RPMI7951 (cell line): ENCODE results near the gene CDH3. TPM values are rescaled to one million over a fixed set of nuclear protein-coding genes. Genes with fewer than 3 reads are reported as not detected.
A peak's percentile ranks its signal among the peaks of the same experiment; 100 is the strongest.

Source experiments
- DNase-seq: peaks from one replicate; pipeline ENCODE4 v3.0.0-alpha.2; 2012; ENCODE audit warnings: low read depth
- total RNA-seq: library from RNA; depleted of rRNA; stranded (reverse); fragments of >200 nt; shearing (Covaris generic); gene quantifications from 2 replicates; pipeline ENCODE4 v1.2.3, GENCODE V29; 2014

The CDH3 gene
- total RNA-seq, 1 experiment from 2014 or later: 0.24 TPM

DNA sequence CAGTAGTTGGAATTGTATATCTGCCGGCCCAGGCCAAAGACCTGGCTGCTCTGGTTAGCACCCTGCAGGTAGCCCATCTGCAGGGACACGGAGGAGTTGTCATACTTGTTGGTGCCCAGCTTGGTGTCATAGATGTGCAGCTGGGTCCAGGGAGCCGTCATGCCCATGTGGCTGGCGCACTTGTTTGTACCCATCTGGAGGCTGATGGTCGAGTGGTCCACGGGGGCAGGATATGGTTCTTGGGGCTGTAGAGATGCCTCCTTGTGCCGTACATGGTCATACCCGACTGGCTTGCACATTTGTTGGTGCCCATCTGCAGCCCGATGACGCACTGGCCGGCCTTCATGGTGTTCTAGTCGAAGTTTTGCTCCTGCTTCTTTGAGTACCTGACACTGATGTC lies 6.0 kb downstream of the CDH3 start:
- no peak for DNase-seq

DNA sequence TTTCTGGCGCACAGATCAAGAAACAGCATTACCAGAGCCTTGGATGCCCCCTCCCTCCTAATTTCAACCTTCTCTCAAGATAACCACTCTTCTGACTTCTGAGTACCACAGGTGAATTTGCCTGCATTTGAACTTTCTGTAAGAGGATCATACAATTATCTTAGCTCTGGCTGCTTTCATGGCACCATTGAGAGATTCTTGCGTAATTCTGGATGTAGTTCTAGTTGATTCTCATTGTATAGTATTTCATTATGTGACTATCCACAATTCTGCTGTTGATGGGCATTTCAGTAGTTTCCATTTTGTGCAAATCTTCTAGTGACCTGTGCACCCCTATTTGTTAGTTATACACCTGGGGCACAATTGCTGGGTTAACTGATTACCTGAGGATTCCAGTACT lies 7.5 kb downstream of the CDH3 start:
- DNase-seq: no peak

DNA sequence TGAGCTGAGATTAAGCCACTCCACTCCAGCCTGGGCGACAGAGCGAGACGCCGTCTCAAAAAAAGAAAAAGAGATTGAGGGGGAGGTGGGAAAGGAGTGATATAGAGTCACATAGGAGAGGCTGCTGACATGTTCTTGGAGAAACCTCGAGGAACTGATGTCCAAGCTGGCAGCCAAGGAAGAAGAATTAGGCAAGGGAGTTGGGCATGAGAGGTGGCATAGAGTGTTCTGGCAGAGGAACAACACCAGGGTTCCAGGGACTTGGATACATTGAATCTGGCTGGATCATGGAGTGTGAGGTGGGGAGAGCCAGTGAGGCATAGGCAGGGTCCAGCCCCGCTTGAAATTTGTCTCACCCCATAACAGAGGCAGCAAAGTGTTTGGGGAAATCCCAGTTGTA lies 10.7 kb downstream of the CDH3 start:
- no peak for DNase-seq

DNA sequence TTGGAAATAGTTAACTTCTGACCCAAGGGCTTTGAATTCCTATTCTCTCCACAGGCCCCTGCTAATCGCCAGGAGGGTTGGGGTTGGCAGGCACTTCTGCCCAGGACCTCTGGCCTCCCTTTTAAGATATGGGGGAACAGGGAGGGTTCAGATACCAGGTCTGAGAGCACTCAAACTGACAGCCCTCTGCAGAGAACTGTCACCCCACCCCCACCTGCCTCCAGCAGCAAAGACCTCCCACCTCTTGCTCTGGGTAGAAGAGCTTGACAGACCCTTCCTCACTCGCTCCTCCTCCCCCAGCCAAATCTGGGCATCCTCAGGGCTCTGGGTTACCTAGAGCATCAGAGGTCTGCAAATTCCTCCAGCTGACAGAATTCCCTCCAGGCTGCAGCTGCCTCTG lies 11.6 kb downstream of the CDH3 start:
- no peak for DNase-seq

DNA sequence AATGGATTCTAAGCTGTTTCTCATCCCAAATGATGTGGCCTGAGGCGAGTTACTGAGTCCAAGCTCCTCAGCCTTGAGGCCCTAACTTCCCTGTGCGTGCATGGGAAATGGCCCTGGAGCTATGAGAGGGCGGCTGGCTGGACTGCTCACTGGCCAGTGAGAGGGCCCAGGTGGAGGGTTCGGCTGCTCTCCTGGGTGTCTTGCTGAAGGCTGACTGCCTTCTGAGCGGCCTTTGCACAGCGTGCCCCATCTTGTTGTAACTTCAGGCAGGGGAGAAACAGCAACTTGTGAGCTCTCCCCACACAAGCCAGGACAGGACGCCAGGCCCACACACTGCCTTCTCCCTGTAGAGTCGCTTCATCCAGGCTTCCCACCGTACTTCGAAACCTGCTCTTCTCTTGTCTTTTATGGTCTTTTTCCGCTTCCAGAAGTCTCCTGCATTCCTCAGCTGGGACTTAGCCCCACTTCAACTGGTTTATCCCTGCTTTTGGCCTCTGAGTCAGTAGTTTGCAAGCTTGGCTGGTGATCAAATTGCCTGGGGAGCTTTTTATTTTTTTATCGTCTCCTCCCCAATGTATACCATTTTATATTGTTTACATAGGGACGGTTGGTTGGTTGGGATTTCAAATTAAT lies 13.3 kb downstream of the CDH3 start:
- DNase-seq: peak; percentile 93

DNA sequence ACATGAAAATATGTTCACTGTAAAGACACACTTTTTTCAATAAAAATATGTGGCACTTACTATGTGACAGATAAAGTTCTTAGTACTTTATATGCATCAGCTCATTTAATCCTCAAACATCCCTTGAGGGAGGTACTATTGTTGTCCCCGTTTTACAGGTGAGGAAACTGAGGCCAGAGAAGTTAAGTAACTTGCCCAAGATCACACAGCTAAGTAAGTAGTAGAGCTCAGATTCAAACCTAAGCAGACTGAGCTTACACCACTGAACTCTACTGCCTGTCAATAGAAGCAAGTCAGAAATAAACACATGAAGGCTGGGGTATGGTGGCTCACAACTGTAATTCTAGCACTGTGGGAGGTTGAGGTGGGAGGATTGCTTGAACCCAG lies 13.9 kb downstream of the CDH3 start:
- no peak for DNase-seq

DNA sequence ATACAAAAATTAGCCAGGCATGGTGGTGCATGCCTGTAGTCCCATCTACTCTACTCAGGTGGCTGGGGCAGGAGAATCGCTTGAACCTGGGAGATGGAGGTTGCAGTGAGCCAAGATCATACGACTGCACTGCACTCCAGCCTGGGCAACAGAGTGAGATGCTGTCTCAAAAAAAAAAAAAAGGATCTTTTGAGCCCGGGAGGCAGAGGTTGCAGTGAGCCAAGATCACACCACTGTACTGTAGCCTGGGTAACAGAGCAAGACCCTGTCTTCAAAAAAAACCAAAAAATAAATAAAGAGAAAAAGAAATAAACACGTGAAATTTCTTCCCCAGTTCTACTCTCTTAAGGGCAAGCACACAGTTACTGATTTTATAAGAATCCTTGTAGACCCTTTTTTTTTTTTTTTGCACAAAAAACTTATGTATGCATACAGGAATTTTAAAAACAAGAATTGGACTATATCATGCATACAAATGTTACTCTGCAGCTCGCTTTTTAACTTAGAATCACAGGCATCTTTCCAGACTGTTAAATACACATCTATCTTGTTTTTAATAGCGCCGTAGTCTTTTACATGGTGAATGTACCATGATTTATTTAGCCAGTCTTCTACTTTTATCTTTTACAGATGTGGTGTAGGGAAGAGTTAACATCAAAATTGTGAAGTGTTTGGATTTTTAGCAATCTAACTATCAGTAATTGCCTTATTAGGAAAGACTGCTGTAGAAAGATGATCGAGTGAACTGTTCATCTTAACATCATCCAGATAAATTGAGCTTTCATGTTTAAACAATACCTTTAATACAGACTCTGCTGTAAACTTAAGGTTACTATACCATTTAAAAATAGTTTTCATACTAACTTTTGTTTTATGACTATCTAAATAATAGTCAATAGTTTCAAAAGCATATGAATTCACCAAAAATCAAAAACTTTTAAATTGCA lies 14.6 kb downstream of the CDH3 start:
- DNase-seq: peak; percentile 31

DNA sequence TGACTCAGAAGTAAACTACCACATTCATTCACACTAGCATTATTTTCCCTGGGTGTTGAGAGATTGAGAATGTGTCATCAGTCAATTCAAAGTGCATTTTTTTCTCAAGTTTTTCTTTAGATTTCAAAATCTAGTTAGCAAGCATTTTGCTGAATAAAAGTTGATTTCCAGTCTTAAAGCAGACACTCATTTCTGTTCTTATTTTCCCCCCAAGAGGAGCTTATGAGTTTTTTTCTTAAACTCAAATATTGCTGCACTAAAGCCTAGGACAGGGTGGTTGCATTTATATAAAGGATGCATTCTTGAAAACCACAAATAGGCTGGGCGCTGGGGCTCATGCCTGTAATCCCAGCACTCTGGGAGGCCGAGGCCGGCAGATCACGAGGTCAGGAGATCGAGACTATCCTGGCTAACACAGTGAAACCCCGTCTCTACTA lies 15.3 kb downstream of the CDH3 start:
- peak; percentile 49 for DNase-seq

DNA sequence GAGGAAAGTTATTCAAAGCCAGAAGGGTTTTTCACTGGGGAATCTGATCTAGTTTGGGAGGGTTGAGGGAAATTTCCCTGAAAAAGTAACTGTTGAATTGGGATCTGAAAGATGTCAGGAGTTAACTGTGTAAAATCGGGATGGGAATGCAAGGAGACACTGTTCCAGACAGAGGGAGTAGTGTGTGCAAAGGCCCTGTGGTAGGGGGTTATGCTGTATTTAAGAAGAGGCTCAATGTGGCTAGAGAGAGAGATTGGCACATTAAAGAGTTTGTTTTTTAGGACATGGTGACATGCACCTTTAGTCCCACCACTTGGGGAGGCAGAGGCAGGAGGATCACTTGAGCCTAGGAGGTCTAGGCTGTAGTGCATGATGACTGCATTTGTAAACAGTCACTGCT lies 16.9 kb downstream of the CDH3 start:
- DNase-seq: no peak

DNA sequence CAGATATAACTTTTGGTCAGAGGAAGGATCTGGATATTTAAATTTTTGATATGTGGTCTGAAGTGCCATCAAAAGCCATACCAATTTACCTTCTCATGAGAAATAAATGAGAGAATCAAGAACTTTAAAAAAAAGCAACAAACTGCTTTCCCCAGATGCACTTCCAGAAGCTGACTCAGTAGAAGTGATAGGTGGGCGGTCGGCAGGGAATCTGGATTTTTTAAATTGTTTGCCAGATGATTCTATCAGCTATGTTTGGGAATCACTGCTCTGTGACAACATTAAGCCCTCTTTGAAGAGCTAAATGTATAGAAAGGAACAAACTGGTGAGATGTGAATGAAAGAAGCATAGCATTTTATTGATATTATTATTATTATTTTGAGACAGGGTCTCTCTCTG lies 19.2 kb downstream of the CDH3 start:
- no peak for DNase-seq

DNA sequence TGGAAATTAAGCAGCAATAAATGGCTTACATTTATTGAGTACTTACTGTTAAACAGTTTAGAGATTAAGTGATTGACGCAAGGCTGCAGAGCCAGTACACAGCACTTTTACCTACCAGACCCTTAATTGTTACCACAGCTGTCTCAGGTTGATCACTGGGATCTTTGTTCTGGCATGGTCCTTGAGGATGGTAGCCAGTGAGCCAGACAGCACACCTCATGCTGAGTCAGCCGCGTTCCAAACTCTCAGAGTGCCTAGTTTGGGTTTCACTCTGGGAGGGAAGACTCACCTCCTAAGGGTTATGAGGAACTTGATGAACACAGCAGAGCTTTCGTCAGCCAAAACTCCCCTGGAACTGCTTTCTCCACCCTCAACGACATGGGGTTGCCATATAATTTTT lies 20.4 kb downstream of the CDH3 start:
- DNase-seq: peak; percentile 63

DNA sequence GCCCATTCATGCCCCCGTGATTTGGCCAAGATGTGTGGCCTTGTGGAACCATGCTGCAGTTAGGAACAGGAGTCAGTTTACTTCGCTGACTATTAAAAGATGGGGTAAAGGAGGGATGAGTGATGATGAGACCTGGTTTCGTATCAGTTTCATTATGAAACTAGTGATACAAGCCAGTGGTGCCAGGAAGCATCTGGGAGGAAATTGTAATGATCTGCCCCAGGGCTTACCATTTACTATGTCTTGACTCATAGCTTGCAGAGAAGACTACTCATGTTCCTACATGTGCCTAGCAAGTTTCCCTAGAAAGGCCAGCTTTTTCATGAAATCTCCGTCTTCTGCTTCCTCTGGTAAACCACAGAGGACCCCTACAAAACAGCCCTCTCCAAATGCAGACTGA lies 23.2 kb downstream of the CDH3 start:
- DNase-seq: peak; percentile 95

DNA sequence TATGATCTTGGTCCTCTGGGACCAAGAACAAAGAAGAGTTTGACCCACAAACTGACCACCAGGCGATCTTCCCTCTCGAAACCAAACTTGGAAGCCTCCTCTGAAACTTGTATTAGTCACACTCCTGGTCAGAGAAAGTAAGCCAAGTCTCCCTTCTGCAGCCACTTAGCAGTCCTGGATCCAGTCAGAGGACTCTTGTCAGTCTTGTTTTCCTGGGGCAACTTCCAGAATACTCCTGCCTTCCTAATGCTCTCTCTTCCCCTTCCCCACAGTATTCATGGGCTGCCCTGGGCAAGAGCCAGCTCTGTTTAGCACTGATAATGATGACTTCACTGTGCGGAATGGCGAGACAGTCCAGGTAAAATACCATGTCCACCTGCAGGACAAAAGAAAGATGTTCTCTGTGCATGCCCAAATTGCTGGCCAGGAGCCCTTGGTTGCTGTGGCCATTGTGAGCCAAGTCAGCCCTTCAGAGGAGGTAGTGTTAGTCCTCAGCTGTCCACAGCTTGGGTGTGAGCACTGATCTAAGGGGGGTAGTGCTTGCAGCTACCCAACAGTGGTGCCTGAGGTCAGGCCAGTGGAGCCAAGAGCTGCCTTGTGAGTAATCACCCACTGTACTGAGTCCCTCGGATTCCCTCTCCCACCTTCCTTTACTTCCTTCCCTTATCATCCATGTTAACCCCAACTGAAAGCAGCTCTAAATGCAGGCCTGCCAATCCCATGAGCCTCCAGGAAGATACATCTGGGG lies 31.2 kb downstream of the CDH3 start:
- peak; percentile 48 for DNase-seq

DNA sequence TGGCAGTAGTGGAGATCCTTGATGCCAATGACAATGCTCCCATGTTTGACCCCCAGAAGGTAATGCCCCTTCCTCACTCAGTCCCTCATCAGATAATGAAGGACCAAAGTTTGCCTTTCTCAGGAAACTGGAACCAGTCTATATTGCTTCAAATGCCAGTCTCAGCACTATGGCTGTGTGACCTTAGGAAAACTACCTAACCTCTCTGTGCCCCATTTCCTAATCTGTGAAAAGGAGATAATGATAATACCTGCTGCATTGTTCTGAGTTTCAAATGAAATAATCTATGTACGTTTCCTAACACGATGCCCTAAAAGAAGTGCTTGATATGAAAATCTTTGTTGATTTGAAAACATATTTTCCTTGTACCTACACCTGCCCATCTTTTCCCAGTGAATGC lies 35.9 kb downstream of the CDH3 start:
- DNase-seq: no peak

DNA sequence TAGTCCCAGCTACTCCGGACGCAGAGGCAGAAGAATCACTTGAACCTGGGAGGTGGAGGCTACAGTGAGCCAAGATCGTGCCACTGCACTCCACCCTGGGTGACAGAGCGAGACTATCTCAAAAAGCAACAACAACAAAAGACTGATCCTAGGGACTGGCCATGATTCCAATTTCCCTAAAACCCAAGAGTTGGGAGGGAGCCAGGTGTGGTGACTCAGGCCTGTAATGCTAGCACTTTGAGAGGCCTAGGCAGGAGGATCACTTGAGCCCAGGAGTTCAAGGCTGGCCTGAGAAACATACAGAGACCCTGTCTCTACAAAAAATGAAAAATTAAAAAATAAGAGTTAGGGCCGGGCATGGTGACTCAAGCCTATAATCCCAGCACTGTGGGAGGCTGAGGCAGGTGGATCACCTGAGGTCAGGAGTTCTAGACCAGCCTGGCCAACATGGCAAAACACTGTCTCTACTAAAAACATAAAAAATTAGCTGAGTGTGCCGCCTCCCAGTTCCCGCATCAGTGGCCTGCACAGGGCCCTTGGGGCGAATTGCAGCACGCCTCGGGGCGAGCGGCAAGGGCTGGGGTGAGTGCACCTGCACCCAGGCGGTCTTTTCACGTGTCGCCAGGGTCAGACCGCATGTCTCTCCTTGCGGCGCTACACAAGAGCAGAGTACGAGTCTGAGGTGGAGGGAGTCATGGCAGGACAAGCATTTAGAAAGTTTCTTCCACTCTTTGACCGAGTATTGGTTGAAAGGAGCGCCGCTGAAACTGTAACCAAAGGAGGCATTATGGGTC lies 40.8 kb downstream of the CDH3 start:
- no peak for DNase-seq

DNA sequence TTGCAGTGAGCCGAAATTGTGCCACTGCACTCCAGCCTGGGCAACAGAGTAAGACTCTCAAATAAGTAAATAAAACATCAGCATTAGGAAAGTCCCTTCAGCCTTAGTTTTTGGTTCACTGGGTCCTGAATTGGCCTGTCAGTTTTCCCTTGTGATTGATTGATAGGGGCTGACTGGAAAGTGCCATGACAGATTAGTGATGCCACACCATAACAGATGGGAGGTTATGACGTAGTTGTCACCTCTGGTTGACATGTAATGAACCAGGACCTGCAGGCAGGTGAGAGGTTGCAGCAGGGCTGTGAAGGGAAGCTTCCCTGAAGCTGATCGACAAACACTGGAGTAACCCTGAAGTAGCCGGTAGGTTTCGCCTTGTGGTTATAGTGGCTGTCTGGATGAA lies 41.8 kb downstream of the CDH3 start:
- no peak for DNase-seq

DNA sequence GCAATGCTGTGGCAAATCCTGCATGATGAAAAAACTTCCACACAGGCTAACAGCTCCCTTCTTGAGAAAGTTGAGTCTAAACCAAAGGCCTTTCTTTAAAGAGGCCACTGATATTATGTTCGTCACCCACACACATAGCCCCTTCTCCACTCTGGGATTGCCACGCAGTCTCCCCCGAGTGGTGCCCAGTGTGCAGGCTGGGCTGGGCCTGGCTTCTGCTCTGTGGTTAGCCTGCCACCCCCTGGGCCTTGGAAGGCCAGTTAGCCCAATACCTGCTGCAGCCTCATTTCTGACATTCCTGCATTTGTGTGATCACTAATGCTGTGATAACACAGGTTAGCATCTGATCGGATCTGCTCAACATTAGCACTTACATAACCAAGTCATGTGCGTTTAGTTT lies 44.8 kb downstream of the CDH3 start:
- no peak for DNase-seq

DNA sequence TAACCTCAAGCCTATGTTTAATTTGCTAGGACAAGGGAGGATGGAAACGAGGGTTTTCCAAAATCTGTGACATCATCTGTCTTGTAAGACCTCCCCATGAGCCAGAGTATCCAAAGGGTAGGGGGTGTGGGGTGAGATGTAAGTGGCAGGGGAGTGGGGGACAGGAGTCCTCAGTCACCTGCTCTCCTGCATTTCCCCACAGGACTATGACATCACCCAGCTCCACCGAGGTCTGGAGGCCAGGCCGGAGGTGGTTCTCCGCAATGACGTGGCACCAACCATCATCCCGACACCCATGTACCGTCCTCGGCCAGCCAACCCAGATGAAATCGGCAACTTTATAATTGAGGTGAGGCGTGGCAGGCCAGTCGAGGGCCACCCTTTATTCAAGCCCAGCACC lies 50.5 kb downstream of the CDH3 start:
- no peak for DNase-seq

DNA sequence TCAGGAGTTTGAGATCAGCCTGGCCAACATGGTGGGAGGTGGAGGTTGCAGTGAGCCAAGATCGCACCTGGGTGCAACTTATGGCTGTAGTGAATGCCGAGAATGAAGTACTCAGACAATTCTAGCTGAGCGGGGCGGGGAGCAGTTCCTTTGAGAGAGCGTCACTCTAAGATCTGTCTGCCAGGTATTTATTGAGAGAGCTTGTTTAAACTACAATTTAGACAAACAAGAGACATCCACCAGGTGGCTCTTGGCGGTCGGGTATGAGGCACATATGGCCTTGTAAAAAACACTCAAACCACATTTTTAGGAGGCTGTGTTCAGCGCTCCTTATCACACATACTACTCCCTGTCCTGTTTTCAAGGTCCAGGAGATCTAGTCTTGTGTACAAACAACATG lies 51.4 kb downstream of the CDH3 start:
- DNase-seq: no peak

DNA sequence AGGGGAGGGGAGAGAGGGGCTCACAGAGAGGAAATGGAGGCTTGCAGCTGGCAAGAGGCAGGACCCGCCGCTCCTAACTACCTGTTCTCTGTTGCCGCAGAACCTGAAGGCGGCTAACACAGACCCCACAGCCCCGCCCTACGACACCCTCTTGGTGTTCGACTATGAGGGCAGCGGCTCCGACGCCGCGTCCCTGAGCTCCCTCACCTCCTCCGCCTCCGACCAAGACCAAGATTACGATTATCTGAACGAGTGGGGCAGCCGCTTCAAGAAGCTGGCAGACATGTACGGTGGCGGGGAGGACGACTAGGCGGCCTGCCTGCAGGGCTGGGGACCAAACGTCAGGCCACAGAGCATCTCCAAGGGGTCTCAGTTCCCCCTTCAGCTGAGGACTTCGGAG lies 53.0 kb downstream of the CDH3 start:
- DNase-seq: no peak

DNA sequence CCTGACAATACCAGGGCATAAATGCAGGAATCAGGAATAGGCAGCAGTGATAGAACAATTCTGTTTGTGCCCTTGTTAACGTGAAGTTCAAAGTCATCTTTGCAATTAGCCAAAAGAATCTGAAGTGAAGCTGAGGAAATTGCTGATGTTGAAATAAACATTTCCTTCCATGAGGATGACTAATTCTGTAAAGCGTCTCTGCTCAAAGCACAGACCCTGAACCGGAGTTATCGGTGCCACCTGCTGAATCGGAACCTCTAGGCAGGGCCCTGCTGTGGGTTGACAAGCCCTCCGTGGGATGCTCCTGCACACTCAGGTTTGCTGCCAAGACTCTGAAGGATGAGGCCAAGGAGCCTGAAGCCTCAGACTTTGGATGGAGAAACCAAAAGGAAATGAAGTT lies 55.0 kb downstream of the CDH3 start:
- peak; percentile 40 for DNase-seq

DNA sequence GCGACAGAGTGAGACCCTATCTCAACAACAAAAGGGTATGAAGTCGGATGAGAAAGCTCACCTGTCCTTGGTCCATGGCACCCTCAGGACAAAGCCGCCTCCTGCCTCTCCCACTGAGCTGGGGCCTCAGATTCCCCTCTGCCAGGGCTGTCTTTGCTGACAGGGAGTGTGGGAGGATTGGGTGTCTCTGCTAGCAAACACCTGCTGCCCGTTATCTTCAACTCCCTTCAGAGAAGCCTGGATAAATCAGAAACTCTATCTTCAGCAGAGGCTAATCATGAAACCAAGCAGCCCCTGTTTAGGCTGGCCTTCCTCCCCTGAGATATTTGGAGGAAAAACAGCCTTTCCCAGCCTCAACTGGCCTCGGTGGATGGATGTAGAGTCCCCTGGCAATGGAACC lies 55.7 kb downstream of the CDH3 start:
- DNase-seq: no peak
